MCF 10A (cell line): ENCODE data around the gene CTNNA2. TPM values are rescaled to one million over a fixed set of nuclear protein-coding genes. Genes with fewer than 3 reads are reported as not detected.

Experiments
- BruUV-seq: library from RNA; stranded (reverse); fragments of 400-500 nt; replicated peaks from 2 replicates; lab custom pipeline; 2021; lab: Mats Ljungman, UMichigan
- CTCF ChIA-PET: fragments of 300-600 bp; sonication (Branson Sonifier 250); formaldehyde crosslinking; extraction: SDS; loops from one replicate; lab custom pipeline; 2021; ENCODE audit warnings: antibody characterized with exemption, inconsistent platforms; lab: Yijun Ruan, JAX
- POLR2A ChIA-PET: fragments of 300-600, 350-650 bp; sonication (Branson Sonifier 250); formaldehyde crosslinking; extraction: SDS; loops from one replicate; lab custom pipeline; 2020; ENCODE audit warnings: antibody characterized with exemption, inconsistent platforms; lab: Yijun Ruan, JAX
- DNase-seq: peaks from one replicate; pipeline ENCODE4 v3.0.0-alpha.2; 2018; ENCODE audit not compliant: unreplicated experiment
- H3K27ac Mint-ChIP-seq: one replicate; pipeline ENCODE4 v1.8.0; 2022; ENCODE audit warnings: mild to moderate bottlenecking, low read depth, mixed read lengths; ENCODE audit not compliant: unreplicated experiment
- H3K27me3 Mint-ChIP-seq: one replicate; pipeline ENCODE4 v1.8.0; 2022; ENCODE audit warnings: mixed read lengths; ENCODE audit not compliant: insufficient read depth, unreplicated experiment
- H3K36me3 Mint-ChIP-seq: one replicate; pipeline ENCODE4 v1.8.0; 2022; ENCODE audit warnings: mild to moderate bottlenecking, moderate library complexity, mixed read lengths; ENCODE audit not compliant: insufficient read depth, unreplicated experiment
- H3K4me1 Mint-ChIP-seq: one replicate; pipeline ENCODE4 v1.8.0; 2022; ENCODE audit warnings: mixed read lengths; ENCODE audit not compliant: insufficient read depth, unreplicated experiment
- H3K4me3 Mint-ChIP-seq: one replicate; pipeline ENCODE4 v1.8.0; 2022; ENCODE audit warnings: mild to moderate bottlenecking, moderate library complexity, mixed read lengths; ENCODE audit not compliant: unreplicated experiment
- H3K9me3 Mint-ChIP-seq: one replicate; pipeline ENCODE4 v1.8.0; 2022; ENCODE audit warnings: mixed read lengths; ENCODE audit not compliant: unreplicated experiment
- CTCF ChIP-seq: fragments of 200-600 bp; IDR thresholded peaks from one replicate; pipeline ENCODE4 v1.8.0; 2022; ENCODE audit warnings: antibody characterized with exemption, mild to moderate bottlenecking; ENCODE audit not compliant: unreplicated experiment
- intact Hi-C: fragments of 100-400 bp; cut with micrococcal nuclease; formaldehyde crosslinking; loops from 2 replicates; pipeline ENCODE4 v1.14.1; 2022
- total RNA-seq: library from RNA; stranded (reverse); gene quantifications from 2 replicates; pipeline ENCODE4 v1.2.3, GENCODE V29; 2022

The CTNNA2 gene
- total RNA-seq, 1 experiment from 2014 or later: not detected

DNA sequence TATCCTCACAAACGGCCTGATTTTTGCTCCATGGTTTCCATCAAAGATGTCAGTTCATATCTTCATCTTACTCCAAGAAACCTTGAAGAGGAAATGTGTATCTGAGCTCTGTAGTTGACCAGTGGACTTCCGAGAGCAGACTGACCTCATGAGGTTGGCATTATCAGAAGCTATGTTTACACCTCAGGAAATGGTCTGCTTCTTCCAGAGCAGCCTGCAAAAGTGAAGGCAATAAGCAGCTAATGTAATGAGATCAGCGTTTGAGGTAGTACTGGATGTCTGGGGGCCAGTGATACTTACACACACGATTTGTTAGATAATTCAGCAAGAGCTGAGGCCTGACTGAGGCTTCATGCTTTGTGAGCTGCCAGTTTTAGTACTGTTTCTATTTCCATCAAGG, 602.0 kb downstream of the CTNNA2 start:
- intact Hi-C loops: no loop called here
- Mint-ChIP-seq H3K9me3 (no peaks in the 10 kb centered on the region), H3K4me1 (no peaks in the 10 kb centered on the region), H3K27me3 (no peaks in the 10 kb centered on the region), H3K36me3 (no peaks in the 10 kb centered on the region), H3K27ac (no peak overlapping the region), H3K4me3 (no peak overlapping the region)
- BruUV-seq: no TSS peak
- ChIA-PET CTCF (interaction anchor here (0.7 to 2.5 kb wide), 5 partner anchors 11 to 124 kb away, joined by 3 to 7 read pairs (median 4); no protein-coding TSS in a partner anchor), POLR2A (interaction anchor here (0.6 kb wide), 1 partner anchor 183 kb away, joined by 4 read pairs; no protein-coding TSS in a partner anchor)
- no peak for TF ChIP-seq CTCF
- DNase-seq: no peak

DNA sequence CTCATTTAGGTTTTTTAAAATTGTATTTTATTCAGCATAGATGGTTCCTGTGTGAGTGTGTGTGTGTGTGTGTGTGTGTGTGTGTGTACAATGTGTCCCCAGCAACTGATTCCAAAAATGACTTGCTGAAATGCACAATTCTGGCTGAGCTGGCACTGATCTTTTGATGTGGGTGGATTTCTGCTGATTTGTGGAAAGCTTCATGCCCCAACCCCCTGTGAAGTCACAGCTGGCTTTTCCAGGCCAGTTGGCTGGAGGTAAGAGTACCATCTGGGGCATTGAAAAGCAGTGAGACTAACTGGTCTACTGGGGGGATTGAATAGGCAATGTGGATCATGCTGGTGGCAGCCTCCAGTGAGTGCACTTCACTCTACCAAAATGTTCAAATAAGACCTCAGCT, 604.5 kb downstream of the CTNNA2 start:
- Mint-ChIP-seq H3K27me3 (no peaks in the 10 kb centered on the region), H3K4me1 (no peaks in the 10 kb centered on the region), H3K27ac (no peak overlapping the region), H3K4me3 (no peak overlapping the region), H3K36me3 (no peaks in the 10 kb centered on the region), H3K9me3 (no peaks in the 10 kb centered on the region)
- intact Hi-C loops: no loop called here
- POLR2A ChIA-PET: interaction anchor here (0.9 kb wide), 1 partner anchor 9 kb away, joined by 3 read pairs; no protein-coding TSS in a partner anchor
- CTCF ChIA-PET: interaction anchor here (0.6 to 2.5 kb wide), 2 partner anchors 16 to 122 kb away, joined by 4 to 7 read pairs; no protein-coding TSS in a partner anchor
- no peak for DNase-seq
- no TSS peak for BruUV-seq
- no peak for TF ChIP-seq CTCF

GRCh38 chr2:80120866-80121265, 608.0 kb downstream of the CTNNA2 start:
- POLR2A ChIA-PET: no interaction called here
- Mint-ChIP-seq H3K4me3 (no peak overlapping the region), H3K9me3 (no peaks in the 10 kb centered on the region), H3K27me3 (no peaks in the 10 kb centered on the region), H3K27ac (no peak overlapping the region), H3K36me3 (no peaks in the 10 kb centered on the region), H3K4me1 (no peaks in the 10 kb centered on the region)
- no peak for DNase-seq
- no TSS peak for BruUV-seq
- CTCF ChIA-PET: no interaction called here
- intact Hi-C loops: no loop called here
- TF ChIP-seq CTCF: no peak

DNA sequence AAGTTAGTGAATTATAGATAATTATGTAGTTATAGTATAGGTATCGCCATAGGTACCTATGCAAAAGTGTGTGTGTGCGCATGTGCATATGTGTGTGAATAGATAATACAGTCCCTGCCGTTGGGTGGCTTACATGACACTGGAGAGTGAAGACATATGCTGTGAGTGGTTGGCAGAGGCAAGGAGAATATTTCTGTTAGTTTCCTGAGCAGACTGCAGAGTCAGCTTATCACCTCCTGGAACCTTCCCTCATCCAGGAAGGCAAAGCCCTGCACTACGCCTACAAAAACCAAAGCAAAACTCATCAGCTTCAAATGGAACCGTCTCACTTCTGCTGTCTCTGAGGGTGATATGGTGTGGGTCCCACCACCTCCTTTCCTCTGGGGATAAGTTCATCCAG, 609.8 kb downstream of the CTNNA2 start:
- Mint-ChIP-seq H3K27ac (no peak overlapping the region), H3K9me3 (no peaks in the 10 kb centered on the region), H3K4me1 (peaks cover 14% of the 10 kb centered on the region), H3K36me3 (no peaks in the 10 kb centered on the region), H3K4me3 (no peak overlapping the region), H3K27me3 (no peaks in the 10 kb centered on the region)
- DNase-seq: no peak
- no TSS peak for BruUV-seq
- POLR2A ChIA-PET: interaction anchor here (0.8 kb wide), 1 partner anchor 11 kb away, joined by 4 read pairs; no protein-coding TSS in a partner anchor
- CTCF ChIA-PET: interaction anchor here (0.6 to 1.1 kb wide), 3 partner anchors 57 to 116 kb away, joined by 3 to 5 read pairs (median 3); no protein-coding TSS in a partner anchor
- no peak for TF ChIP-seq CTCF
- intact Hi-C loops: no loop called here
